HG03565 (cell line): ENCODE data around the gene DAPK3.
"Not testable (repeated sequence)": the region's sequence is repeated elsewhere in the genome, so short reads cannot be mapped to it uniquely, and the experiment has no call there.

Source experiments
- ATAC-seq: cut with Tn5 transposase; IDR thresholded peaks from one replicate; pipeline ENCODE4 v1.9.1; 2021; ENCODE audit warnings: mild to moderate bottlenecking, moderate library complexity; ENCODE audit not compliant: unreplicated experiment

The DAPK3 gene

GRCh38 chr19:3955688-3956087 is 15.2 kb downstream of the DAPK3 start:
- no peak for ATAC-seq

DNA sequence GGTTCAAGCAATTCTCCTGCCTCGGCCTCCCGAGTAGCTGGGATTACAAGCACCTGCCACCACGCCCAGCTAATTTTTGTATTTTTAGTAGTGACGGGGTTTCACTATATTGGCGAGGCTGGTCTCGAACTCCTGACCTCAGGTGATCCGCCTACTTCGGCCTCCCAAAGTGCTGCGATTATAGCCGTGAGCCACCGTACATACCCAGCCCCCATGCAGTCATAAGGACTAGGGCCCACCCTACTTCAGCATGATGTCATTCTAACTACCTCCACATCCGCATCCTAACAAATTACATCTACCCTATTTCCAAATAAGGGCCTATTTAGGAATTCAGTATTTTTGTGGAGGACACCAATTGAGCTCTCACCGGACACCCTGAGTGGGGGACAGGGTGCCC is 15.6 kb downstream of the DAPK3 start:
- not testable (repeated sequence) for ATAC-seq

DNA sequence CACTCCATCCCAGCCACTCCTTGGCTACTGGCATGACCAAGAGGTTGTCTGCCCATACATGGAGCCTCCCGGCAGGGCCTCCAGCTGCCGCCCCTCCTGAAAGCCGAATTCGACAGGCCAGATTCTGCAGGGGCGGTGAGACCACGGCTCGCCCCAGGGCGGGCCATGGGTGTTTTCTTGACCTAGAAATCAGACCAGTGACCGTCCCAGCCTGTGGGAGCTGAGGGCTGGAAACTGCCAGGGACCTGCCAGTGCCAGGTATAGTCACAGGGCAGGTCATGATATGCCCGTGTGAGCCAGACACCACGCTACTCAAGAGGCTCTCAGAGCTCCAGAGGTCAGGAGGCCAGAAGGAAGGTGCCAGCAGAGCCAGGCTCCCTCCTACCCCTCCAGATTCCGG is 16.8 kb downstream of the DAPK3 start:
- no peak for ATAC-seq

- not testable (repeated sequence) for ATAC-seq
These were observed 18.1 kb downstream of the DAPK3 start for GRCh38 chr19:3952755-3953276.

DNA sequence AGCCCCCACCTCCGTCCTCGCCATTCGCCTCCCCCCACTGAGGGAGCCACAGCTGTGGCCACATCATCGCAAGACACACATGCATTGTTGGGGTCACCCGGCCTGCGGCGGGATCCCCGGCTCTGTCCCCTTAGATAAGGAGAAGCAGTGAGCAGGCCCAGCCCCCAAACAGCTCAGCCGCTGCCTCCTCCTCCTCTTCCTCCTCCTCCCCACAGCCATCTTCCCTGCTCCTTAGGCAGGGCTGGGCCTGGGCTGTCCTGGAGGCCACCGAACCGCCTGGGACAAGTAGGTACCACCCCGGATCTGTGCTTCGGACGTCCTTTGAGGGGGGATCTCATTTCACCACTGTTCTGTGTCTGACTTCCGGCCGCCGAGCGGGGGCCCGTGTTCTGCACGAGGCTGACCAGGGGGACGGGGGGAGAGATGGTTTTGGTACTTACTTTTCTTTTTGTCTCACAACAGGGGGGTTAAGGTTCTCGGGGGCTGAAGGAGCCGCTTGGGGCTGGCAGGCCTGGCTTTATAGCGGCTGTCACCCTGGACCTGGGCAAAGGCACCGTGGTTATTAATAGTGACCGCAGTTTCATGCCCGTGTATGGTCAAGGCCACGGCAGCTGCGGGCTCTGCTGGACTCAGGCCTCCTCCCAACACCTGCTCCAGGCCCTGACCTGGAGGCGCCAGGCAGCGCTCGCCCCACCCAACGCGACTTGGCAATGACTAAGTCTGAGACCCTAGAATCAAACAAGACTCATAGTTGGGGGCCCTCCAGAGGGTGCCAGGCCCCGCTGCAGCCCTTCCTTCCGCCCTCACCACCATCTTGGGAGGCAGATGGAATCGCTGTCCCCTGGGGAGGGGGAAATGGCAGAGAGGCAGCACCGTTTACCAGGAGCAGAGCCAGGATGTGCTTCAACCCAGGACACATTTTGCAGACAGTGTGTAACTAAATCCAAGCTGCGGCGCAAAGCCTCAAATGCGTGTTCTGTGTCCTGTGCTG is 19.7 kb downstream of the DAPK3 start:
- ATAC-seq: no peak

DNA sequence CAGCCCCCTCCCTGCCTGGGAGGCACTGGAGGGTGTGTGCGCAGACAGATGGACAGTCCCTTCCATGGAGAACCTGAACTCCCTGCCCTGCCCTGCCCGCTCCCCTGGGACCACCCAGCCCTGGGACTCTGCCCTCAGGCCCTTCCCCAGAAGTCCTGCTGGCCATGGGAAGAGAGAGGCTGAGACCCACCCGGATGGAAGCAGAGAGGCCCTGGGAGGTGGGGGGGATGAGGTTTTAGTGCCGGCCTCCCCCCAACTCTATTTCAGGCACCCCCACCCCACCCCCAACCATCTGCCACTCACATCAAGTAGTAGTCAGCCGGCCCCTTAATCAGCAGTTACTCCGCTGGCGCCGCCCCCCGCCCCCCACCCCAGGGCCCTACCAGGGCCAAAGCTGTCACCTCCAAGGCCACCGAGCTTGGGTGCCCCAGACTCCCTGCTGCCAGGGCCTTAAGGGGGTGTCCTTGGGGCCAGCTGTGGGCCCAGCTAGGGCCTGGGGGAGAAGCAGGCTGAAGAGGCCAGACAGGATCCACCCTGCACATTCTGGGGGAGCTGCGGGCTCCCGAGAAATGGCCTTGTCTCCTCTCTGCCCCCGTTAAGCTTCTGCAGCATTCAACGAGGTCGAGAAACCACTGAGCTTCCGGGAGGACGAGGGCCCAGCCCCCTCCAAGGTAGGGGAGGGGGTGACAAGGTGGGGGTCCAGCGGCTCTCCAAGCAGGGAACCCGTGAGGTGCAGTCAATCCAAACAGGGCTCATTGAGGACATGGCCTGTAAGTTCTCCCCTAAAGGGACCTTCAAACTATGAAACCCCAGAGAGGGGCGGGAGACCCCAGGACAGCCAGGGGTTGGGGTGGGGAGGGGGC is 20.7 kb downstream of the DAPK3 start:
- no peak for ATAC-seq

DNA sequence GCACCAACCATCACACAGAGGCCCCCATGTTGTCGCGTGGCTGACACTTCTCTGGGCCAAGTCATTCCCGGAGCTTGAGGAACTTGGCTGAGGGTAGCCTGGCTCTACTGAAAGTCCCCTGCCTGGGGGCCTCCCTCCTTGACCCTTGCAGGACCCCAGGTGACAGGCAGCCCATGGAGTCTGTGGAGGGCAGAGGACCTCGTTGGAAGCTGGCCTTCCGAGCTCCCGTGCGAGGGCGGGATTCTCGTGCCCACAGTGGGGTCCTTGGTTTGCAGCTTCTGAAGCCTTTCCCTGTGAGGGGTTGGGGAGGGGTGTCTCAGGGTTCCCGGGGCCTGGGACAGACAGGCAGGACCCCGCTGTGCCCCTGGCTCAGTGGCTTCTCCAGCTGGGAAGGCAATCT is 21.6 kb downstream of the DAPK3 start:
- no peak for ATAC-seq

DNA sequence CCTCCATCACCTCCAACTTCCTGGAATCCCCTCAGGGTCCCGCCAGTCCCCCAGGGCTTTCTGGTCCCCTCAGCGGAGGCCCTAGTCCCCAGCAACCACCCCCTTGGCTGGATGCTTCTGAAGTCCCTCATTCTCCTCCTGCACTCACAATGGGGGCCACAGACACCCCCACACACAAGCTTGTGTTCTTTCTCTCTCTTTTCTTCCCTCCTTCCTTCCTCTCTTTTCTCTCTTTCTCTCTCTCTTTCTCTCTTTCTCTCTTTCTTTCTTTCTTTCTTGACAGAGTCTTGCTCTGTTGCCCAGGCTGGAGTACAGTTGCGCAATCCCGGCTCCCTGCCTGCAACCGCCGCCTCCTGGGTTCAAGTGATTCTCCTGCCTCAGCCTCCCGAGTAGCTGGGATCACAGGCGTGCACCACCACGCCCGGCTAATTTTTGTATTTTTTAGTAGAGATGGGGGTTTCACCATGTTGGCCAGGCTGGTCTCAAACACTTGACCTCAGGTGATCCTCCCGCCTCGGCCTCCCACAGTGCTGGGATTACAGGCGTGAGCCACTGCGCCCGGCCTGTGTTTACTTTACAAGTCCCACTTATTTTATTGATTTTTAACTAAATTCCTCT is 23.5 kb downstream of the DAPK3 start:
- not testable (repeated sequence) for ATAC-seq

DNA sequence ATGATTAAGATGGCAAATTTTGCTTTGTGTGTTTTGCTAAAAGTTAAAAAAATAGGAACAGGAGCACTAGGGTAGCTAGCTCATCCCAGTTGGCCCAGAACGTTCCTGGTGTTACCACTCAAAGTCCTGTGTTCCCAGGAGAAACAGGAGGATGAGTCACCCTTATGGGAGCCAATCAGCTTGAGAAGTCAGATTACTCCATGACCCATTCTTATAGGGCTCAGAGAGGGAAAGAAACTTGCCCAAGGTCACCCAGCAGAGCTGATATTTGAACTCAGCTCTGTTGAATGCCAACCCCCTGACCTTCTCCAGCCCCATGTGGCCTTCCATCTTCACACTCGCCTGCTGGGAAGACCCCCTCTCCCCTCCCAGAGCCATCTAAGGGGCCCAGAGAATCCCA is 25.1 kb downstream of the DAPK3 start:
- no peak for ATAC-seq

DNA sequence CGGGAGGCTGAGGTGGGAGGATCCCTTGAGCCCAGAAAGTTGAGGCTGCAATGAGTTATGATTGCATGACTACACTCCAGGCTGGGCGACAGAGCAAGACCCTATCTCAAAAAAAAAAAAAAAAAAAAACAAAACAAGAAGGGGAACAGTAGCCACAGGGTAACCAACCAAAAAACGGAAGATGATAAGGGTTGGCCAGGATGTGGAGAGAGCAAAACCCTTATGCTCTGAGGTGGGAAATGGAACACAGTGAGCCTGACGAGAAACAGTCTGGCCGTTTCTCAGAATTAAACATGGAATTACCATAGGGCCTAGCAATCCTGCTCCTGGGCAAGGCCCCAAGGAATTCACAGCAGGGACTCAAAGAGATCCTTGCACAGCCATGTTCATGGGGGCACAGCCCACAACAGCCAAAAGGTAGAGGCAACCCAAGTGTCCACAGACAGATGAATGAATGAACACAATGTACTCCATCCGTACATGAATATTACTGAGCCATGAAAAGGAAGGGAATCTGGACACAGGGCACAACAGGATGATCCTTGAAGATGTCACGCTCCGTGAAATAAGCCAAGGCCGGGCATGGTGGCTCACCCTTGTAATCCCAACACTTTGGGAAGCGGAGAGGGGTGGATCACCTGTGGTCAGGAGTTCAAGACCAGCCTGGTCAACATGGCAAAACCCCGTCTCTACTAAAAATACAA is 26.7 kb downstream of the DAPK3 start:
- ATAC-seq: no peak

- no peak for ATAC-seq
These were observed 28.0 kb downstream of the DAPK3 start for GRCh38 chr19:3942790-3943409.

- ATAC-seq: not testable (repeated sequence)
These were observed 32.5 kb downstream of the DAPK3 start for GRCh38 chr19:3938300-3938950.

- ATAC-seq: no peak
These were observed 34.1 kb downstream of the DAPK3 start for GRCh38 chr19:3936506-3937442.

GRCh38 chr19:3932931-3933810 is 37.7 kb downstream of the DAPK3 start, which contains the start of gene NMRK2:
TSS of gene NMRK2 (plus strand) at chr19:3933069. CDS start at chr19:3933672, 603 bp downstream.
- no peak for ATAC-seq

DNA sequence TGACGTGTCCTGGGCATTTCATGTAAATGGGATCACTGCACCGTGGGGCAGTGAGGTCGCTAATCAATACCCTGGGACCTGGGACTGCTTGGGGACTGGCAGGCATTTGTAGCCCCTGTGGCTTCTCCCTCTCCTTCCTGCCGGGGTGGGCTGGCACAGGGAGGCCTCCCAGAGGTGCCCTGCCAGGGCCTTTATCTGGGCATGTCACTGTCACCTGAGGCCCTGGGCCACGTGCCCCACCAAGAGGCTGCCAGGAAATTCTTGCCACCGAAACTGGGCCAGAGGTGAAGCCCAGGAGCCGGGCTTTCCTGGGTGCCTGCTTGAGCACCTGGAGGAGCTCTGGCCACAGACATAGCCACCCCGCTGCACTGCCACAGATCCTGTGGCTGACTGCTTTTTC is 39.9 kb downstream of the DAPK3 start:
- ATAC-seq: no peak

DNA sequence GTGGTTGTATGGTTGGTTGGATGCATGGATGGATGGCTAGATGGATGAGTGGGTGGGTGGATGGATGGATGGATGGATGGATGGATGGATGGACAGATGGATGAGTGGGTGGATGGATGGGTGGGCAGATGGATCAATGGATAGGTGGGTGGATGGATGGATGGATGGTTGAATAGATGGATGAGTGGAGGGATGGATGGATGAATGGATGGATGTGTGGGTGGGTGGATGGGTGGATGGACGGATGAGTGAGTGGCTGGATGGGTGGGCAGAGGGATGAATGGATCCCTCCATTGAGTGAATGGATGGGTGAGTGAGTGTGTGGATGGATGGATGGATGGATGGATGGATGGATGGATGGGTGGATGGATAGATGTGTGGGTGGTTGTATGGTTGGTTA is 47.0 kb downstream of the DAPK3 start:
- no peak for ATAC-seq

- ATAC-seq: no peak
These were observed 47.7 kb downstream of the DAPK3 start for GRCh38 chr19:3923096-3923758.
